GM18867 (cell line): ENCODE results near the gene ZNF681.
"Not testable (repeated sequence)": the region's sequence is repeated elsewhere in the genome, so short reads cannot be mapped to it uniquely, and the experiment has no call there.

Source experiments
- ATAC-seq: cut with Tn5 transposase; IDR thresholded peaks from one replicate; pipeline ENCODE4 v1.9.1; 2021; ENCODE audit warnings: mild to moderate bottlenecking, moderate library complexity; ENCODE audit not compliant: unreplicated experiment

The ZNF681 gene

GRCh38 chr19:23698711-23699520 is 59.8 kb downstream of the ZNF681 start:
- no peak for ATAC-seq

DNA sequence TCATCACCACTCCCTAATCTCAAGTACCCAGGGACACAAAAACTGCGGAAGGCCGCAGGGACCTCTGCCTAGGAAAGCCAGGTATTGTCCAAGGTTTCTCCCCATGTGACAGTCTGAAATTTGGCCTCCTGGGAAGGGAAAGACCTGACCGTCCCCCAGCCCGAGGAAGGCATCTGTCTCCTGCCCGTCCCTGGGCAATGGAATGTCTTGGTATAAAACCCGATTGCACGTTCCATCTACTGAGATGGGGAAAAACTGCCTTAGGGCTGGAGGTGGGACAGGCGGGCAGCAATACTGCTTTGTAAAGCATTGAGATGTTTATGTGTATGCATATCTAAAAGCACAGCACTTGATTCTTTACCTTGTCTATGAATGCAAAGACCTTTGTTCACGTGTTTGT is 65.8 kb downstream of the ZNF681 start:
- ATAC-seq = not testable (repeated sequence)
